Measurements from ENCODE around the gene LGR4.

The LGR4 gene

DNA sequence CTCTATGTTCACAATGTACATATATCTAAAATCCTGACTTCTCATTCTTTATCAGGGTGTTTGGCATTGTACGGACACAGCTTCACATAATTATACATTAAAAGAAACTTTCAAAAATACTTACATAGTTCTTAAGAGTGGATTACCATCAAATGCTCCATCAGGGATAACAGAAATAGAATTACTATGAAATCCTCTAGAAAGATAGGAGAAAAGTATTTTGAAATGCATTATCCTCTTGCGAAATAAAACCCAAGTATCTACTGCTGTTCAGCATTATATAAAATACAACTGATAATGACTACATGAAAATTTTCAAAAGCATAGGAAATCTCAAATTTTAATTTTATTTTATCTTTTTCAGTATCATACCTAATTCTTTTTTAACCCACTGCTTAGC lies 91.8 kb downstream of the LGR4 start:
- DNase-seq (ENCODE audit: extremely low spot score), result no peak
- TF ChIP-seq SP1 (IDR thresholded peaks at IDR 0.05) (no peak), ZNF384 (IDR thresholded peaks at IDR 0.05) (no peak), ELF4 (IDR thresholded peaks at IDR 0.05) (no peak), LEF1 (IDR thresholded peaks at IDR 0.05; ENCODE audit: borderline replicate concordance) (no peak), FOXM1 (IDR thresholded peaks at IDR 0.05; ENCODE audit: borderline replicate concordance) (no peak), ARNT (IDR thresholded peaks at IDR 0.05) (no peak), FOXA1 (IDR thresholded peaks at IDR 0.05) (no peak), FOXK2 (IDR thresholded peaks at IDR 0.05) (no peak), L3MBTL2 (conservative IDR thresholded peaks at IDR 0.05) (no peak)
- ChIA-PET POLR2A (no interaction called here), CTCF (no interaction called here)

DNA sequence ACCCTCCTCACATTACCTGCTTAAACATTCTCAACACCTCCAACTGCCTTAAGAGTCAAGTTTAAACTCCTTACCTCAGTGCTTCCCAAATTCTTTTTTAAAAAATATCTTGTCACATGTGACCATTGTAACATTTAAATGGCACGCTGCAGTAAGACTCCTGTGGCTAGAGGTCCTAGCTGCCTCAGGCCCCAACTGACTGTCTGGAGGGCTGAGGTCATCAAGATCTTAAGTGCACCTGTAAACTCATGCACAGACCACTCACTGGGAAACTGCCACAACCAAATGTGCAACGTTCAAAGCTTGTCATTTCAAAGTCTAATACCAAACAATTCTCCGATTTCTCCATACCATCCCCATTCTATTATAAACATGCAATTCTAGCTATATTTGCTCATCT lies 93.1 kb downstream of the LGR4 start:
- POLR2A ChIA-PET, result no interaction called here
- CTCF ChIA-PET, result interaction anchor here (0.7 kb wide), 1 partner anchor 11 kb away, joined by 4 read pairs; no protein-coding TSS in a partner anchor
- TF ChIP-seq HDGF (IDR thresholded peaks at IDR 0.05; ENCODE audit: borderline replicate concordance) (no peak), FOXM1 (IDR thresholded peaks at IDR 0.05; ENCODE audit: borderline replicate concordance) (no peak), FOXK2 (IDR thresholded peaks at IDR 0.05) (no peak), SUZ12 (IDR thresholded peaks at IDR 0.05) (no peak), L3MBTL2 (conservative IDR thresholded peaks at IDR 0.05) (no peak), TARDBP (IDR thresholded peaks at IDR 0.05) (no peak), ARNT (IDR thresholded peaks at IDR 0.05) (no peak), FOXA1 (IDR thresholded peaks at IDR 0.05) (no peak), CTBP1 (IDR thresholded peaks at IDR 0.05; ENCODE audit: borderline replicate concordance) (no peak)
- TF ChIP-seq, protein P1, sequence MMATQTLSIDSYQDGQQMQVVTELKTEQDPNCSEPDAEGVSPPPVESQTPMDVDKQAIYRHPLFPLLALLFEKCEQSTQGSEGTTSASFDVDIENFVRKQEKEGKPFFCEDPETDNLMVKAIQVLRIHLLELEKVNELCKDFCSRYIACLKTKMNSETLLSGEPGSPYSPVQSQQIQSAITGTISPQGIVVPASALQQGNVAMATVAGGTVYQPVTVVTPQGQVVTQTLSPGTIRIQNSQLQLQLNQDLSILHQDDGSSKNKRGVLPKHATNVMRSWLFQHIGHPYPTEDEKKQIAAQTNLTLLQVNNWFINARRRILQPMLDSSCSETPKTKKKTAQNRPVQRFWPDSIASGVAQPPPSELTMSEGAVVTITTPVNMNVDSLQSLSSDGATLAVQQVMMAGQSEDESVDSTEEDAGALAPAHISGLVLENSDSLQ (IDR thresholded peaks at IDR 0.05), result no peak
- DNase-seq (ENCODE audit: extremely low spot score), result no peak

DNA sequence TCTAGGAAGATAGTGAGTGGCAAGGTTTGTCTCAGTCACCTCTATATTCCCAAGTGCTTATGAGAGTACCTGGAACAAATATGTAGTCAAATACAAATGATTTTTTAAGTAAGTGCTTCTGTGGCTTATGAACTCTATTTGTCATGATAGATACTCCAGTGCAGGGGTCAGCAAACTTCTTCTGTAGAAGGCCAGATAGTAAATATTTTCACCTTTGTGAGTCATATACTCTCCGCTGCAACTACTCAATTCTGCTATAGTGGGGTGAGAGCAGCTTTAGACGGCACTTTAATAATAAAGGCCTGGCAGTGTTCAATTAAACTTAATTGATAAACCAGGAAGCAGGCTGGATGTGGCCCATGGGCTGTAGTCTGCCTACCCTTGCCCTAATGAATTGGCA lies 97.2 kb downstream of the LGR4 start:
- DNase-seq (ENCODE audit: extremely low spot score), result no peak
- CTCF ChIA-PET, result interaction anchor here (0.9 kb wide), 1 partner anchor 79 kb away, joined by 3 read pairs; no protein-coding TSS in a partner anchor
- TF ChIP-seq SP1 (IDR thresholded peaks at IDR 0.05) (no peak), SUZ12 (IDR thresholded peaks at IDR 0.05) (no peak), L3MBTL2 (conservative IDR thresholded peaks at IDR 0.05) (no peak), BHLHE40 (IDR thresholded peaks at IDR 0.05; ENCODE audit: borderline replicate concordance) (no peak), ARNT (IDR thresholded peaks at IDR 0.05) (no peak), LEF1 (IDR thresholded peaks at IDR 0.05; ENCODE audit: borderline replicate concordance) (no peak), FOXM1 (IDR thresholded peaks at IDR 0.05; ENCODE audit: borderline replicate concordance) (no peak), CTBP1 (IDR thresholded peaks at IDR 0.05; ENCODE audit: borderline replicate concordance) (no peak), NFRKB (IDR thresholded peaks at IDR 0.05) (no peak), TARDBP (IDR thresholded peaks at IDR 0.05) (no peak), FOXK2 (IDR thresholded peaks at IDR 0.05) (no peak)
- TF ChIP-seq, protein P1 (IDR thresholded peaks at IDR 0.05), result no peak
- POLR2A ChIA-PET, result no interaction called here

- CTCF ChIA-PET, result no interaction called here
- POLR2A ChIA-PET, result no interaction called here
- DNase-seq (ENCODE audit: extremely low spot score), result no peak
- no peak for TF ChIP-seq SUZ12 (IDR thresholded peaks at IDR 0.05)
- TF ChIP-seq CTBP1 (IDR thresholded peaks at IDR 0.05; ENCODE audit: borderline replicate concordance), result no peak
- no peak for TF ChIP-seq ELF4 (IDR thresholded peaks at IDR 0.05)
- no peak for TF ChIP-seq ZNF384 (IDR thresholded peaks at IDR 0.05)
- TF ChIP-seq TARDBP (IDR thresholded peaks at IDR 0.05), result no peak
- TF ChIP-seq HDGF (IDR thresholded peaks at IDR 0.05; ENCODE audit: borderline replicate concordance), result no peak
- TF ChIP-seq L3MBTL2 (conservative IDR thresholded peaks at IDR 0.05), result no peak
- TF ChIP-seq FOXK2 (IDR thresholded peaks at IDR 0.05), result no peak
- TF ChIP-seq, protein P1 (IDR thresholded peaks at IDR 0.05), result no peak
Measured at GRCh38 chr11:27373856-27374602, 98.6 kb downstream of the LGR4 start.

DNA sequence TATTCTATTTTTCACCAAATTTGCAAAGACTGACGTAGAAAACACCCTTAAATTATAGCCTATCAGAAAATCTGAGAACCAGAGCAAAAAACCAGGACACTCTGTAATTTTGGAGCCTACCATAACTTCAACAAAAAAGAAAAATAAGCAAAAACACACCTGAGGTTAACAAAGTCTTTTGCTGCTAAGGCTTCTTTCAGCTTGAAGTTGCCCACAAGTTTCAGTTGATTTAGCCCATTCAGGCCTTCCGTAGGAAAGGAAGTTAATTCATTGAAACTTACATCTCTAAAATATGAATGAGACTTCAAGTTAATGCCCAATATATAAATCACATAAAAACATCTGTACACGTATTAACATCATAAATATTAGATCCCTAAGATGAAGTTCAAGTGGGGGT lies 99.2 kb downstream of the LGR4 start:
- DNase-seq (ENCODE audit: extremely low spot score), result no peak
- CTCF ChIA-PET, result no interaction called here
- POLR2A ChIA-PET, result no interaction called here
- TF ChIP-seq, protein P1 (IDR thresholded peaks at IDR 0.05), result no peak
- TF ChIP-seq ZNF384 (IDR thresholded peaks at IDR 0.05), result no peak
- TF ChIP-seq FOXA1 (IDR thresholded peaks at IDR 0.05), result no peak
- TF ChIP-seq CTBP1 (IDR thresholded peaks at IDR 0.05; ENCODE audit: borderline replicate concordance), result no peak
- no peak for TF ChIP-seq BHLHE40 (IDR thresholded peaks at IDR 0.05; ENCODE audit: borderline replicate concordance)
- TF ChIP-seq ARNT (IDR thresholded peaks at IDR 0.05), result no peak
- no peak for TF ChIP-seq TARDBP (IDR thresholded peaks at IDR 0.05)
- TF ChIP-seq ELF4 (IDR thresholded peaks at IDR 0.05), result no peak
- no peak for TF ChIP-seq FOXK2 (IDR thresholded peaks at IDR 0.05)
- no peak for TF ChIP-seq HDGF (IDR thresholded peaks at IDR 0.05; ENCODE audit: borderline replicate concordance)
- no peak for TF ChIP-seq LEF1 (IDR thresholded peaks at IDR 0.05; ENCODE audit: borderline replicate concordance)
- no peak for TF ChIP-seq SUZ12 (IDR thresholded peaks at IDR 0.05)
- no peak for TF ChIP-seq L3MBTL2 (conservative IDR thresholded peaks at IDR 0.05)
- TF ChIP-seq FOXM1 (IDR thresholded peaks at IDR 0.05; ENCODE audit: borderline replicate concordance), result no peak
- TF ChIP-seq SP1 (IDR thresholded peaks at IDR 0.05), result no peak
- no peak for TF ChIP-seq NFRKB (IDR thresholded peaks at IDR 0.05)

Data from HEK293T (cell line).